HG02798 (cell line): ENCODE results near the gene GHITM.

ENCODE experiments used
- ATAC-seq: cut with Tn5 transposase; IDR thresholded peaks from one replicate; pipeline ENCODE4 v1.9.1; 2021; ENCODE audit warnings: mild to moderate bottlenecking; ENCODE audit not compliant: unreplicated experiment, poor library complexity

The GHITM gene

GRCh38 chr10:84195044-84195830, 55.9 kb downstream of the GHITM start:
- peak; percentile 1 for ATAC-seq

GRCh38 chr10:84196083-84196482, 56.8 kb downstream of the GHITM start:
- ATAC-seq: no peak

DNA sequence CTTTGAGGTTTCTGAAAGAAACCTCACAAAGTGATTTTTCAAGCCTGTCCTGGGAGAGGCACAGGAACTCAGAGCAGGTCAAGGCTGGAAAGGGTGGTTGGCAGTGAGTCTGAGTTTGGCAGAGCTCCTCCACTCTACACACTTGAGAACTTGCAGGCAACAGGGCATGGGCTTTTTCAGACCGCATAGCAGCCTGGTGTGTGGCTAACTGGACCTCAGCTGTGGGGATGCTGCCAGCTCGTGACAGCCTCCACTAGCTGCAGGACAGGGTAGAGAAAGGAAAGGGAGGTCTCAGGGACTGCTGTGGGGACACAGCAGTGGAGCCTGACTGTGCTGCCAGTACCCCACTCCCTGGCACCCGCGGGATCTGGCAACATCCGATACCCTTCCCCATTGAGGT, 57.6 kb downstream of the GHITM start:
- ATAC-seq: no peak

GRCh38 chr10:84197643-84198042, 58.3 kb downstream of the GHITM start:
- ATAC-seq: no peak

- ATAC-seq: no peak
These were observed 59.1 kb downstream of the GHITM start for GRCh38 chr10:84198206-84198915.

DNA sequence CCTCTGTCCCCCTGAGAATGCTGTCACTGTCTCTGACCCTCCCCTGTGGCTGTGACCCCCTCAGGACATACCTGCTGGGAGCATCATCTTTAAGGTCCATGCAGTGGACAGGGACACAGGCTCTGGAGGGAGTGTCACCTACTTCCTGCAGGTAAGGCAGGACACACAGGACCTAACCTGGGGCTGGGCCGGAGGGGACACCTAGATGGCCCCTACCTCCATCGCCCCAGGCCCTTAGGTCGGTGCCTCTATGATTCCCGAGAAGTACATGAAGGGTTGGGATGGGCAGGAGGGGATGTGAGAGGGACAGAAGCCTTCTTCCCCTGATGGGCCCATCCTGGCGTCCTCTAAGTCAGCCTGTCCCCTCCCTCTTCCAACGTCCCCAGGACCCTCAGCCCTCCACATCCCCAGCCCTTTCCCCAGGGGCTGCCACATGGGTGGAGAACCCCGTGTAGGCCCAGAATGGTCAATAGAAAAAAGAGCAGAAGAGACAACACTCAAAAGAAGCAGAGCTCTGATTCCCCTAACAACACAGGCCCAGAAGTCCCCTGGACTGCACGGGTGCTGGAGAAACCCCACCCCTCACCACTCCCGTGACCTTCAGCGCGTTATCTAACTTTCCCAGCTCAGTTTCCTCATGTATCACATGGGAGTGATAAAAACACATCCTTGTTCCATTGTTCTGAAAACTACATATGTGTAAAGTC, 61.4 kb downstream of the GHITM start:
- no peak for ATAC-seq

GRCh38 chr10:84201244-84201606, 61.9 kb downstream of the GHITM start:
- ATAC-seq: no peak

DNA sequence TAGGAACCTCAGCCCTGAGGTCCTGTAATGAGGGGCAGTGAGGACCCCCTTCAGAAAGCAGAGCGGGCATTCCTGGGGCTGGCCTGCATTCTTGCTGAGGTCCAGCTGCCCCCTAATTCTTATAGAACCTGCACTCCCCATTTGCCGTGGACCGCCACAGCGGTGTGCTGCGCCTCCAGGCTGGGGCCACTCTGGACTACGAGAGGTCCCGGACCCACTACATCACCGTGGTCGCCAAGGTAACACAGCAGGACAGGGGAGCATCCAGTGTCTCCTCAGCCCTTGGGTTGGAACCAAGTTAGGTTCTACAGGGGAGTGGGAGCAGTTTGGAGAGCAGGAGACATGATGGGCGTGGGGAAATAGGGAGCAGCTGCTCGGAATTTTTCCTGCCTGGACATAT, 62.4 kb downstream of the GHITM start:
- ATAC-seq: no peak

DNA sequence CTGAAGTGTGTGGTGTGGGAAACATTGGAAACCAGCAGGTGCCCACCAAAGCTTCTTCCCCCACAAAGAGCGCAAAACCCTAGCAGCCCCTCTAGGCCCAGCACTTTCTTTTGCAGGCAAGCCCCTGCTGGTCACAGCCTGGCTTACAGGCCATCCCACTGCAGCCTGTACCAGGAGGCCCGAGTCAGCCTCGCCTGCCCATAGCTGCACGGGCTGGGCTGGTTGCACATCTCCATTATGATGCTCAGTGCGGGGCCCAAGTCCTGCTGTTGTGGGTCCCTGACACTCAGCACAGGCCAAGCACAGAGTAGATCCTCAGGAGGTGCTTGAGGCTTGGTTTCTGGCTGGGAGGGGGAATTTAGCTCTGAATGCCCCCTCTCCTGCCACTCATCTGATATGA, 63.0 kb downstream of the GHITM start:
- no peak for ATAC-seq
